ENCODE data around the gene ZNF280C. TPM values are rescaled to one million over a fixed set of nuclear protein-coding genes. Genes with fewer than 3 reads are reported as not detected.
A peak's percentile ranks its signal among the peaks of the same experiment; 100 is the strongest.

The ZNF280C gene
- total RNA-seq, 1 experiment from 2014 or later: 15.0 TPM

GRCh38 chrX:130300010-130300282 lies 31.2 kb upstream of the ZNF280C start:
- ATAC-seq (no peak), DNase-seq (ENCODE audit: low spot score) (no peak)
- H3K27ac Mint-ChIP-seq: no peak overlapping the region
- H3K4me3 Mint-ChIP-seq: no peak overlapping the region
- H3K4me1 Mint-ChIP-seq: no peaks in the 10 kb centered on the region
- H3K36me3 Mint-ChIP-seq: no peaks in the 10 kb centered on the region
- ChIA-PET CTCF (no interaction called here), POLR2A (no interaction called here)
- no peaks in the 10 kb centered on the region; the same call in 1 of the 2 replicates for H3K27me3 Mint-ChIP-seq (ENCODE audit: low read depth)
- TF ChIP-seq ZMAT4 (CRISPR knock-in tag; IDR thresholded peaks at IDR 0.05) (no peak), NR3C1 (CRISPR knock-in tag; conservative IDR thresholded peaks at IDR 0.05; ENCODE audit: low read depth) (no peak), FOXJ3 (CRISPR knock-in tag; IDR thresholded peaks at IDR 0.05; ENCODE audit: borderline replicate concordance) (no peak), CBFB (CRISPR knock-in tag; IDR thresholded peaks at IDR 0.05; ENCODE audit: low read depth) (no peak)
- peaks cover 5% of the 10 kb centered on the region for H3K9me3 Mint-ChIP-seq

GRCh38 chrX:130299279-130300009 lies 30.7 kb upstream of the ZNF280C start:
- DNase-seq (ENCODE audit: low spot score) (no peak), ATAC-seq (peak; percentile 63)
- CTCF ChIA-PET: no interaction called here
- Mint-ChIP-seq H3K9me3 (peaks cover 5% of the 10 kb centered on the region), H3K4me1 (no peaks in the 10 kb centered on the region), H3K4me3 (no peak overlapping the region), H3K36me3 (no peaks in the 10 kb centered on the region), H3K27me3 (ENCODE audit: low read depth) (no peaks in the 10 kb centered on the region; the same call in 1 of the 2 replicates), H3K27ac (no peak overlapping the region)
- no peak for TF ChIP-seq TEAD4 (CRISPR knock-in tag; IDR thresholded peaks at IDR 0.05)
- no peak for TF ChIP-seq SMAD3 (CRISPR knock-in tag; IDR thresholded peaks at IDR 0.05; ENCODE audit: borderline replicate concordance)
- TF ChIP-seq AFF4 (CRISPR knock-in tag; IDR thresholded peaks at IDR 0.05; ENCODE audit: borderline replicate concordance): no peak
- no peak for TF ChIP-seq JAZF1 (CRISPR knock-in tag; IDR thresholded peaks at IDR 0.05)
- TF ChIP-seq GABPB1 (CRISPR knock-in tag; IDR thresholded peaks at IDR 0.05): no peak
- POLR2A ChIA-PET: no interaction called here

GRCh38 chrX:130296743-130297142 lies 28.0 kb upstream of the ZNF280C start:
- Mint-ChIP-seq H3K9me3 (peaks cover 21% of the 10 kb centered on the region), H3K27ac (no peak overlapping the region), H3K4me1 (no peaks in the 10 kb centered on the region), H3K4me3 (no peak overlapping the region), H3K27me3 (ENCODE audit: low read depth) (no peaks in the 10 kb centered on the region; the same call in 1 of the 2 replicates), H3K36me3 (peaks cover 8% of the 10 kb centered on the region; the same call in 1 of the 2 replicates)
- CTCF ChIA-PET: no interaction called here
- POLR2A ChIA-PET: no interaction called here
- TF ChIP-seq FOXJ3 (CRISPR knock-in tag; IDR thresholded peaks at IDR 0.05; ENCODE audit: borderline replicate concordance): no peak
- TF ChIP-seq ATF3 (CRISPR knock-in tag; conservative IDR thresholded peaks at IDR 0.05): no peak
- no peak for TF ChIP-seq HMGXB4 (CRISPR knock-in tag; IDR thresholded peaks at IDR 0.05)
- no peak for TF ChIP-seq ATF2 (CRISPR knock-in tag; IDR thresholded peaks at IDR 0.05; ENCODE audit: borderline replicate concordance, low read depth)
- TF ChIP-seq E2F5 (CRISPR knock-in tag; IDR thresholded peaks at IDR 0.05): no peak
- no peak for TF ChIP-seq NR1H2 (CRISPR knock-in tag; IDR thresholded peaks at IDR 0.05)
- no peak for TF ChIP-seq ETV6 (CRISPR knock-in tag; IDR thresholded peaks at IDR 0.05)
- TF ChIP-seq TEAD1 (CRISPR knock-in tag; IDR thresholded peaks at IDR 0.05): no peak
- no peak for TF ChIP-seq ZNF121 (CRISPR knock-in tag; IDR thresholded peaks at IDR 0.05)
- TF ChIP-seq KAT7 (CRISPR knock-in tag; IDR thresholded peaks at IDR 0.05; ENCODE audit: borderline replicate concordance): no peak
- no peak for TF ChIP-seq NFE2L1 (CRISPR knock-in tag; IDR thresholded peaks at IDR 0.05)
- TF ChIP-seq CDX4 (CRISPR knock-in tag; IDR thresholded peaks at IDR 0.05; ENCODE audit: borderline replicate concordance): no peak
- TF ChIP-seq CBFB (CRISPR knock-in tag; IDR thresholded peaks at IDR 0.05; ENCODE audit: low read depth): no peak
- TF ChIP-seq NFATC4 (CRISPR knock-in tag; IDR thresholded peaks at IDR 0.05): no peak
- no peak for TF ChIP-seq SMAD4 (CRISPR knock-in tag; IDR thresholded peaks at IDR 0.05)
- DNase-seq (ENCODE audit: low spot score): no peak
- no peak for ATAC-seq

Measured in WTC11 (cell line).